HepG2 (cell line): ENCODE results near the gene MAN2A1. TPM values are rescaled to one million over a fixed set of nuclear protein-coding genes. Genes with fewer than 3 reads are reported as not detected.

Source experiments
- GATAD2A ChIP-seq: IDR thresholded peaks from 2 replicates; pipeline ENCODE4 v1.6.1; 2016
- IRF2 ChIP-seq: IDR thresholded peaks from 2 replicates; pipeline ENCODE4 v1.6.1; 2018; ENCODE audit warnings: missing genetic modification reagents, missing compliant biosample characterization
- MAFF ChIP-seq: IDR thresholded peaks from 2 replicates; pipeline ENCODE4 v1.6.1; 2011; ENCODE audit warnings: low read depth, low read length, improper control_type of control experiment
- NFIC ChIP-seq: IDR thresholded peaks from 2 replicates; pipeline ENCODE4 v1.6.1; 2012; ENCODE audit warnings: mild to moderate bottlenecking, low read length, inconsistent platforms
- PITX1 ChIP-seq: sonication (generic); formaldehyde crosslinking; IDR thresholded peaks from 2 replicates; pipeline ENCODE4 v1.5.1; 2020; ENCODE audit warnings: mild to moderate bottlenecking, missing genetic modification reagents
- RFX5 ChIP-seq: IDR thresholded peaks from 2 replicates; pipeline ENCODE4 v1.6.1; 2011; ENCODE audit warnings: low read depth, low read length, improper control_type of control experiment
- SALL2 ChIP-seq: sonication (generic); formaldehyde crosslinking; IDR thresholded peaks from 2 replicates; pipeline ENCODE4 v1.8.1; 2023; ENCODE audit warnings: mild to moderate bottlenecking, missing genetic modification reagents, inconsistent platforms
- SIN3A ChIP-seq: IDR thresholded peaks from 2 replicates; pipeline ENCODE4 v1.6.1; 2011; ENCODE audit warnings: low read depth, mild to moderate bottlenecking, control low read depth, low read length, borderline replicate concordance
- SNAI1 ChIP-seq: sonication (generic); formaldehyde crosslinking; IDR thresholded peaks from 2 replicates; pipeline ENCODE4 v1.5.0; 2020; ENCODE audit warnings: mild to moderate bottlenecking, missing genetic modification reagents, borderline replicate concordance
- SOX5 ChIP-seq: IDR thresholded peaks from 2 replicates; pipeline ENCODE4 v1.6.1; 2016; ENCODE audit warnings: borderline replicate concordance
- ZBTB7A ChIP-seq: sonication (generic); formaldehyde crosslinking; IDR thresholded peaks from 2 replicates; pipeline ENCODE4 v1.8.0; 2022; ENCODE audit warnings: mild to moderate bottlenecking, missing genetic modification reagents
- ZFP62 ChIP-seq: sonication (generic); formaldehyde crosslinking; IDR thresholded peaks from 2 replicates; pipeline ENCODE4 v1.4.0; 2020; ENCODE audit warnings: missing genetic modification reagents
- ZFP82 ChIP-seq: sonication (generic); formaldehyde crosslinking; IDR thresholded peaks from 2 replicates; pipeline ENCODE4 v1.5.1; 2020; ENCODE audit warnings: mild to moderate bottlenecking, missing genetic modification reagents, borderline replicate concordance
- ZKSCAN5 ChIP-seq: sonication (generic); formaldehyde crosslinking; IDR thresholded peaks from 2 replicates; pipeline ENCODE4 v1.5.1; 2020; ENCODE audit warnings: mild to moderate bottlenecking, missing genetic modification reagents
- ZNF234 ChIP-seq: sonication (generic); formaldehyde crosslinking; conservative IDR thresholded peaks from 2 replicates; pipeline ENCODE4 v1.5.1; 2020; ENCODE audit warnings: mild to moderate bottlenecking, missing genetic modification reagents
- ZNF256 ChIP-seq: sonication (generic); formaldehyde crosslinking; conservative IDR thresholded peaks from 2 replicates; pipeline ENCODE4 v1.4.0; 2020; ENCODE audit warnings: missing genetic modification reagents
- ZNF367 ChIP-seq: sonication (generic); formaldehyde crosslinking; IDR thresholded peaks from 2 replicates; pipeline ENCODE4 v1.4.0; 2020; ENCODE audit warnings: missing genetic modification reagents, borderline replicate concordance
- ZNF382 ChIP-seq: sonication (generic); formaldehyde crosslinking; IDR thresholded peaks from 2 replicates; pipeline ENCODE4 v1.5.0; 2020; ENCODE audit warnings: missing genetic modification reagents, mild to moderate bottlenecking, borderline replicate concordance
- ZNF564 ChIP-seq: sonication (generic); formaldehyde crosslinking; IDR thresholded peaks from 2 replicates; pipeline ENCODE4 v1.8.1; 2023; ENCODE audit warnings: mild to moderate bottlenecking, missing genetic modification reagents
- ZNF629 ChIP-seq: sonication (generic); formaldehyde crosslinking; conservative IDR thresholded peaks from 2 replicates; pipeline ENCODE4 v1.5.0; 2020; ENCODE audit warnings: missing genetic modification reagents
- ZNF7 ChIP-seq: IDR thresholded peaks from 2 replicates; pipeline ENCODE4 v1.6.1; 2016; ENCODE audit warnings: missing biosample characterization, missing genetic modification reagents
- ZNF720 ChIP-seq: sonication (generic); formaldehyde crosslinking; IDR thresholded peaks from 2 replicates; pipeline ENCODE4 v1.4.0; 2020; ENCODE audit warnings: missing genetic modification reagents
- ZNF749 ChIP-seq: sonication (generic); formaldehyde crosslinking; IDR thresholded peaks from 2 replicates; pipeline ENCODE4 v1.8.0; 2022; ENCODE audit warnings: mild to moderate bottlenecking, missing genetic modification reagents, moderate library complexity, borderline replicate concordance
- ZNF891 ChIP-seq: sonication (generic); formaldehyde crosslinking; IDR thresholded peaks from 2 replicates; pipeline ENCODE4 v1.5.0; 2020; ENCODE audit warnings: mild to moderate bottlenecking, missing genetic modification reagents
- ZSCAN9 ChIP-seq: IDR thresholded peaks from 2 replicates; pipeline ENCODE4 v1.6.1; 2016; ENCODE audit warnings: borderline replicate concordance
- polyA plus RNA-seq, 8 experiments: library from polyadenylated mRNA; depleted of rRNA in 3 of 8; stranded (reverse) in 7 of 8; unstranded in 1 of 8; fragments of >200 nt; fragmentation: Illumina TruSeq in 4 of 8; extraction: Trizol in 4 of 8; gene quantifications; 2 replicates each; pipeline versions ENCODE4 v1.2.1 to v1.2.3, GENCODE V29; 2011 to 2016; ENCODE audit warnings: low read depth in 4 of 8, missing spikeins in 1 of 8, mixed read lengths in 1 of 8; ENCODE audit not compliant: insufficient read depth in 1 of 8
- total RNA-seq, 5 experiments: library from RNA; depleted of rRNA; stranded (reverse); fragments of >200 nt; fragmentation: Illumina TruSeq; extraction: Trizol; gene quantifications; 2 replicates each; pipeline ENCODE4 v1.2.3, GENCODE V29; 2016; ENCODE audit warnings: low read depth in 1 of 5
- TF ChIP-seq, protein P1 (sequence below): sonication (generic); formaldehyde crosslinking; conservative IDR thresholded peaks from 2 replicates; pipeline ENCODE4 v1.4.0; 2020; ENCODE audit warnings: mild to moderate bottlenecking, missing genetic modification reagents, moderate library complexity
- TF ChIP-seq, protein P2 (sequence below): sonication (generic); formaldehyde crosslinking; IDR thresholded peaks from 2 replicates; pipeline ENCODE4 v1.4.0; 2020; ENCODE audit warnings: mild to moderate bottlenecking, low read depth, missing genetic modification reagents

The MAN2A1 gene
- total and polyA plus RNA-seq, 2 of the 13 experiments (the other 11 are each of a cell fraction or from before 2014, with no cell fraction given), result 56.2 to 80.5 TPM

DNA sequence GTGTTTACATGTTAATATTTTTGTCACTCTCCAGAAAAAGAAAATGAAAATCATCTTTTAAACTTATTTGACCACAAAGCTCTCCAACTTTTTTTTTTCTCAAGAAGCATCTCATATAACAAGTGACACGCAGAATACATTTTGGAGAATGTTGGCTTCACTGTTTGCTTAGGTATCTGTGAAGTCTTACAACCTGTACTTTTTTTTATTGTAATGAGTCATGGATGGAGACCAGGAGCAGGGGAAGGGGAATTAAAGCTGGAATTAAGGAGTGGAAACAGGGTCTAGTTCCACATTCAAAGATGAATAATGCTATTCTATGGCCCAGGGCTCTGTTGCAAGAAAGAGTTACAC lies 211.9 kb downstream of the MAN2A1 start (continued):
- TF ChIP-seq ZFP62, result no peak
- TF ChIP-seq, protein P1, sequence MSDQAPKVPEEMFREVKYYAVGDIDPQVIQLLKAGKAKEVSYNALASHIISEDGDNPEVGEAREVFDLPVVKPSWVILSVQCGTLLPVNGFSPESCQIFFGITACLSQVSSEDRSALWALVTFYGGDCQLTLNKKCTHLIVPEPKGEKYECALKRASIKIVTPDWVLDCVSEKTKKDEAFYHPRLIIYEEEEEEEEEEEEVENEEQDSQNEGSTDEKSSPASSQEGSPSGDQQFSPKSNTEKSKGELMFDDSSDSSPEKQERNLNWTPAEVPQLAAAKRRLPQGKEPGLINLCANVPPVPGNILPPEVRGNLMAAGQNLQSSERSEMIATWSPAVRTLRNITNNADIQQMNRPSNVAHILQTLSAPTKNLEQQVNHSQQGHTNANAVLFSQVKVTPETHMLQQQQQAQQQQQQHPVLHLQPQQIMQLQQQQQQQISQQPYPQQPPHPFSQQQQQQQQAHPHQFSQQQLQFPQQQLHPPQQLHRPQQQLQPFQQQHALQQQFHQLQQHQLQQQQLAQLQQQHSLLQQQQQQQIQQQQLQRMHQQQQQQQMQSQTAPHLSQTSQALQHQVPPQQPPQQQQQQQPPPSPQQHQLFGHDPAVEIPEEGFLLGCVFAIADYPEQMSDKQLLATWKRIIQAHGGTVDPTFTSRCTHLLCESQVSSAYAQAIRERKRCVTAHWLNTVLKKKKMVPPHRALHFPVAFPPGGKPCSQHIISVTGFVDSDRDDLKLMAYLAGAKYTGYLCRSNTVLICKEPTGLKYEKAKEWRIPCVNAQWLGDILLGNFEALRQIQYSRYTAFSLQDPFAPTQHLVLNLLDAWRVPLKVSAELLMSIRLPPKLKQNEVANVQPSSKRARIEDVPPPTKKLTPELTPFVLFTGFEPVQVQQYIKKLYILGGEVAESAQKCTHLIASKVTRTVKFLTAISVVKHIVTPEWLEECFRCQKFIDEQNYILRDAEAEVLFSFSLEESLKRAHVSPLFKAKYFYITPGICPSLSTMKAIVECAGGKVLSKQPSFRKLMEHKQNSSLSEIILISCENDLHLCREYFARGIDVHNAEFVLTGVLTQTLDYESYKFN (CRISPR knock-in tag), result peak; percentile 39; the same call in 1 of the 2 replicates
- 0 out of 2 replicates have a peak, but pooled peaks have one; percentile 7 for TF ChIP-seq ZFP82
- TF ChIP-seq PITX1 (CRISPR knock-in tag), result no peak
- peak; percentile 48; the same call in 1 of the 2 replicates for TF ChIP-seq NFIC
- no peak for TF ChIP-seq SIN3A
- TF ChIP-seq ZNF720 (CRISPR knock-in tag), result no peak
- TF ChIP-seq ZNF749 (CRISPR knock-in tag), result 0 out of 2 replicates have a peak, but pooled peaks have one; percentile 21
- TF ChIP-seq ZNF256, result no peak
- TF ChIP-seq ZNF7 (CRISPR knock-in tag), result no peak
- peak; percentile 29 for TF ChIP-seq GATAD2A (CRISPR knock-in tag)
- TF ChIP-seq RFX5, result no peak
- TF ChIP-seq ZNF367, result no peak
- TF ChIP-seq, protein P2, sequence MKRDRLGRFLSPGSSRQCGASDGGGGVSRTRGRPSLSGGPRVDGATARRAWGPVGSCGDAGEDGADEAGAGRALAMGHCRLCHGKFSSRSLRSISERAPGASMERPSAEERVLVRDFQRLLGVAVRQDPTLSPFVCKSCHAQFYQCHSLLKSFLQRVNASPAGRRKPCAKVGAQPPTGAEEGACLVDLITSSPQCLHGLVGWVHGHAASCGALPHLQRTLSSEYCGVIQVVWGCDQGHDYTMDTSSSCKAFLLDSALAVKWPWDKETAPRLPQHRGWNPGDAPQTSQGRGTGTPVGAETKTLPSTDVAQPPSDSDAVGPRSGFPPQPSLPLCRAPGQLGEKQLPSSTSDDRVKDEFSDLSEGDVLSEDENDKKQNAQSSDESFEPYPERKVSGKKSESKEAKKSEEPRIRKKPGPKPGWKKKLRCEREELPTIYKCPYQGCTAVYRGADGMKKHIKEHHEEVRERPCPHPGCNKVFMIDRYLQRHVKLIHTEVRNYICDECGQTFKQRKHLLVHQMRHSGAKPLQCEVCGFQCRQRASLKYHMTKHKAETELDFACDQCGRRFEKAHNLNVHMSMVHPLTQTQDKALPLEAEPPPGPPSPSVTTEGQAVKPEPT, result no peak
- TF ChIP-seq ZNF564 (CRISPR knock-in tag), result no peak
- TF ChIP-seq ZSCAN9 (CRISPR knock-in tag), result no peak
- no peak for TF ChIP-seq SNAI1 (CRISPR knock-in tag)
- no peak; the same call in 1 of the 2 replicates for TF ChIP-seq SOX5 (CRISPR knock-in tag)
- no peak for TF ChIP-seq ZNF234
- TF ChIP-seq ZNF382 (CRISPR knock-in tag), result no peak
- no peak for TF ChIP-seq ZNF629
- TF ChIP-seq MAFF, result no peak
- no peak for TF ChIP-seq IRF2
- TF ChIP-seq ZBTB7A (CRISPR knock-in tag), result no peak
- no peak for TF ChIP-seq SALL2 (CRISPR knock-in tag)
- no peak for TF ChIP-seq ZNF891 (CRISPR knock-in tag)
- no peak for TF ChIP-seq ZKSCAN5 (CRISPR knock-in tag)
